CD4-positive, alpha-beta memory T cell (primary cell): ENCODE data around the gene NAB1. TPM values are rescaled to one million over a fixed set of nuclear protein-coding genes. Genes with fewer than 3 reads are reported as not detected.

Experiments
- CTCF ChIA-PET: fragments of 350-600 bp; sonication (Branson Sonifier 250); formaldehyde crosslinking; loops from one replicate; lab custom pipeline; 2021; ENCODE audit warnings: inconsistent platforms; ENCODE audit not compliant: partially characterized antibody; lab: Charles Lee
- POLR2A ChIA-PET: fragments of 350-600 bp; sonication (Branson Sonifier 250); formaldehyde crosslinking; loops from one replicate; lab custom pipeline; 2021; ENCODE audit not compliant: partially characterized antibody; lab: Charles Lee
- DNase-seq, 5 donors: peaks; one replicate each; pipeline versions ENCODE4 v3.0.0 to v3.0.0-alpha.2; 2020 to 2022; ENCODE audit warnings: mixed read lengths in 1 of 5
- H3K27ac ChIP-seq: one replicate; pipeline ENCODE4 v1.7.0; 2013; ENCODE audit warnings: low read depth, low read length
- H3K27me3 ChIP-seq: 2 replicates; pipeline ENCODE4 v1.7.0; 2013; ENCODE audit warnings: mild to moderate bottlenecking, low read length, moderate library complexity; ENCODE audit not compliant: insufficient read depth
- H3K36me3 ChIP-seq: 2 replicates; pipeline ENCODE4 v1.7.0; 2013; ENCODE audit warnings: mild to moderate bottlenecking, low read length, moderate library complexity; ENCODE audit not compliant: insufficient read depth
- H3K4me1 ChIP-seq: 2 replicates; pipeline ENCODE4 v1.7.0; 2013; ENCODE audit warnings: mild to moderate bottlenecking, low read length, moderate library complexity; ENCODE audit not compliant: insufficient read depth
- H3K4me3 ChIP-seq, 2 donors: one replicate each; pipeline ENCODE4 v1.7.0; 2013; ENCODE audit warnings: low read length in 2 of 2, mild to moderate bottlenecking in 1 of 2
- H3K9me3 ChIP-seq, 2 donors: one replicate each; pipeline ENCODE4 v1.7.0; 2013; ENCODE audit warnings: low read length in 2 of 2, control low read depth in 1 of 2; ENCODE audit not compliant: control insufficient read depth in 1 of 2
- H3K27ac Mint-ChIP-seq, 7 donors: one replicate each; pipeline ENCODE4 v1.8.0; 2020 to 2021; ENCODE audit warnings: mixed read lengths in 7 of 7, mild to moderate bottlenecking in 6 of 7, inconsistent platforms in 3 of 7, moderate library complexity in 3 of 7
- H3K27me3 Mint-ChIP-seq, 2 donors: one replicate each; pipeline ENCODE4 v1.8.0; 2020 to 2021; ENCODE audit warnings: mixed read lengths in 2 of 2
- H3K36me3 Mint-ChIP-seq, 2 donors: one replicate each; pipeline ENCODE4 v1.8.0; 2020 to 2021; ENCODE audit warnings: mixed read lengths in 2 of 2, inconsistent platforms in 1 of 2, mild to moderate bottlenecking in 1 of 2
- H3K4me1 Mint-ChIP-seq, 4 donors: one replicate each; pipeline ENCODE4 v1.8.0; 2020 to 2021; ENCODE audit warnings: mixed read lengths in 4 of 4, mild to moderate bottlenecking in 1 of 4
- H3K4me3 Mint-ChIP-seq, 8 donors: one replicate each; pipeline ENCODE4 v1.8.0; 2020 to 2021; ENCODE audit warnings: mixed read lengths in 8 of 8, mild to moderate bottlenecking in 7 of 8, moderate library complexity in 6 of 8, inconsistent platforms in 3 of 8
- H3K9me3 Mint-ChIP-seq, 8 donors: one replicate each; pipeline ENCODE4 v1.8.0; 2020 to 2021; ENCODE audit warnings: mixed read lengths in 8 of 8, mild to moderate bottlenecking in 5 of 8, inconsistent platforms in 3 of 8, moderate library complexity in 1 of 8
- intact Hi-C: fragments of 100-400 bp; cut with micrococcal nuclease; formaldehyde crosslinking; loops from one replicate; pipeline ENCODE4 v1.15.1; 2023
- polyA plus RNA-seq, 2 donors: library from polyadenylated mRNA; unstranded; fragments of 300-500 nt; fragmentation: Illumina TruSeq; gene quantifications; one replicate each; pipeline ENCODE4 v1.2.3, GENCODE V29; 2021
- total RNA-seq, 2 experiments: library from RNA; stranded (reverse); gene quantifications; one replicate each; pipeline ENCODE4 v1.2.3, GENCODE V29; 2021

The NAB1 gene
- total and polyA plus RNA-seq, 4 experiments from 2014 or later: 2.8 to 30.7 (median 13.9) TPM

GRCh38 chr2:190679391-190679790 is 30.5 kb downstream of the NAB1 start:
- CTCF ChIA-PET: interaction anchor here (0.8 to 9.2 kb wide), 34 partner anchors 9 to 591 kb away, joined by 3 to 125 read pairs (median 6); partner anchors contain the start of gene NEMP2
- H3K4me1 ChIP-seq: peaks cover 48% of the 10 kb centered on the region
- Mint-ChIP-seq H3K36me3 (peaks cover 3 to 13% of the 10 kb centered on the region in 2 donors), H3K9me3 (no peaks in the 10 kb centered on the region), H3K4me3 (peak overlapping the region in 3 of 8 donors; percentile 16 to 84 (median 26)), H3K27me3 (no peaks in the 10 kb centered on the region), H3K27ac (peak overlapping the region in 6 of 7 donors; percentile 61 to 94 (median 89)), H3K4me1 (peaks cover 42 to 50% (median 46%) of the 10 kb centered on the region in 4 donors)
- H3K27ac ChIP-seq: no peak overlapping the region
- no peak for DNase-seq
- H3K4me3 ChIP-seq: no peak overlapping the region
- POLR2A ChIA-PET: interaction anchor here (1.5 to 2.4 kb wide), 3 partner anchors 28 to 272 kb away, joined by 8 to 14 read pairs (median 11); partner anchors contain the start of gene NEMP2
- no peaks in the 10 kb centered on the region for H3K36me3 ChIP-seq
- intact Hi-C loops: no loop called here
- no peaks in the 10 kb centered on the region for H3K9me3 ChIP-seq
- no peaks in the 10 kb centered on the region for H3K27me3 ChIP-seq

GRCh38 chr2:190679813-190680591 is 31.1 kb downstream of the NAB1 start:
- Mint-ChIP-seq H3K27me3 (no peaks in the 10 kb centered on the region), H3K9me3 (no peaks in the 10 kb centered on the region), H3K4me1 (peaks cover 36 to 44% (median 40%) of the 10 kb centered on the region in 4 donors), H3K36me3 (peaks cover 8 to 14% of the 10 kb centered on the region in 2 donors), H3K27ac (peak overlapping the region; percentile 19 to 94 (median 88)), H3K4me3 (peak overlapping the region in 5 of 8 donors; percentile 16 to 84 (median 36))
- Histone ChIP-seq H3K9me3 (no peaks in the 10 kb centered on the region), H3K4me3 (no peak overlapping the region), H3K27me3 (no peaks in the 10 kb centered on the region), H3K27ac (no peak overlapping the region), H3K4me1 (peaks cover 42% of the 10 kb centered on the region), H3K36me3 (no peaks in the 10 kb centered on the region)
- intact Hi-C loops: loop anchor here (1.0 to 2.0 kb wide), 4 partner anchors 31 to 591 kb away; partner anchors contain the start of gene NAB1
- peak; percentile 49 to 70 (median 56) for DNase-seq
- POLR2A ChIA-PET: interaction anchor here (0.9 to 2.6 kb wide), 7 partner anchors 17 to 273 kb away, joined by 3 to 14 read pairs (median 8); partner anchors contain the start of genes NAB1 and NEMP2
- CTCF ChIA-PET: interaction anchor here (0.6 to 9.2 kb wide), 43 partner anchors 9 to 917 kb away, joined by 3 to 125 read pairs (median 5); partner anchors contain the start of gene NEMP2

GRCh38 chr2:190682168-190682567 is 33.3 kb downstream of the NAB1 start:
- H3K4me3 Mint-ChIP-seq: no peak overlapping the region
- POLR2A ChIA-PET: interaction anchor here (1.6 to 2.6 kb wide), 2 partner anchors 34 to 148 kb away, joined by 6 to 8 read pairs; partner anchors contain the start of genes NAB1 and NEMP2
- intact Hi-C loops: no loop called here
- peaks cover 24 to 33% (median 29%) of the 10 kb centered on the region in 4 donors for H3K4me1 Mint-ChIP-seq
- H3K27ac Mint-ChIP-seq: no peak overlapping the region
- Histone ChIP-seq H3K4me1 (peaks cover 24% of the 10 kb centered on the region), H3K9me3 (no peaks in the 10 kb centered on the region), H3K27me3 (no peaks in the 10 kb centered on the region), H3K4me3 (no peak overlapping the region), H3K36me3 (peaks cover 7% of the 10 kb centered on the region), H3K27ac (no peak overlapping the region)
- DNase-seq: no peak
- H3K36me3 Mint-ChIP-seq: peaks cover 17 to 32% of the 10 kb centered on the region in 2 donors
- CTCF ChIA-PET: interaction anchor here (2.5 to 9.2 kb wide), 4 partner anchors 16 to 300 kb away, joined by 11 to 125 read pairs (median 64); no protein-coding TSS in a partner anchor
- H3K9me3 Mint-ChIP-seq: no peaks in the 10 kb centered on the region
- H3K27me3 Mint-ChIP-seq: no peaks in the 10 kb centered on the region

- no peak overlapping the region for H3K27ac ChIP-seq
- CTCF ChIA-PET: interaction anchor here (7.3 kb wide), 1 partner anchor 47 kb away, joined by 82 read pairs; no protein-coding TSS in a partner anchor
- POLR2A ChIA-PET: no interaction called here
- peak overlapping the region in 3 of 7 donors; percentile 2 to 69 (median 46) for H3K27ac Mint-ChIP-seq
- intact Hi-C loops: no loop called here
- no peaks in the 10 kb centered on the region for H3K9me3 Mint-ChIP-seq
- H3K27me3 Mint-ChIP-seq: no peaks in the 10 kb centered on the region
- no peaks in the 10 kb centered on the region for H3K9me3 ChIP-seq
- H3K27me3 ChIP-seq: no peaks in the 10 kb centered on the region
- H3K36me3 ChIP-seq: peaks cover 15% of the 10 kb centered on the region
- DNase-seq: no peak
- peaks cover 15% of the 10 kb centered on the region for H3K4me1 ChIP-seq
- H3K4me1 Mint-ChIP-seq: peaks cover 15 to 22% (median 19%) of the 10 kb centered on the region in 4 donors
- no peak overlapping the region for H3K4me3 ChIP-seq
- peaks cover 30 to 41% of the 10 kb centered on the region in 2 donors for H3K36me3 Mint-ChIP-seq
- peak overlapping the region in 1 of 8 donors; percentile 20 for H3K4me3 Mint-ChIP-seq
These were observed 34.9 kb downstream of the NAB1 start for GRCh38 chr2:190683802-190684201.

GRCh38 chr2:190684931-190685330 is 36.0 kb downstream of the NAB1 start:
- Mint-ChIP-seq H3K4me3 (no peak overlapping the region), H3K36me3 (peaks cover 36 to 41% of the 10 kb centered on the region in 2 donors), H3K4me1 (peaks cover 8 to 11% (median 10%) of the 10 kb centered on the region in 4 donors), H3K27me3 (no peaks in the 10 kb centered on the region), H3K9me3 (no peaks in the 10 kb centered on the region), H3K27ac (no peak overlapping the region)
- DNase-seq: no peak
- no peak overlapping the region for H3K4me3 ChIP-seq
- H3K4me1 ChIP-seq: peaks cover 4% of the 10 kb centered on the region
- H3K27ac ChIP-seq: no peak overlapping the region
- no peaks in the 10 kb centered on the region for H3K9me3 ChIP-seq
- no peaks in the 10 kb centered on the region for H3K27me3 ChIP-seq
- ChIA-PET CTCF (no interaction called here), POLR2A (no interaction called here)
- peaks cover 15% of the 10 kb centered on the region for H3K36me3 ChIP-seq
- intact Hi-C loops: no loop called here

- Mint-ChIP-seq H3K27ac (no peak overlapping the region), H3K27me3 (no peaks in the 10 kb centered on the region), H3K4me3 (no peak overlapping the region), H3K4me1 (peaks cover 3 to 7% (median 6%) of the 10 kb centered on the region in 4 donors), H3K36me3 (peaks cover 39 to 41% of the 10 kb centered on the region in 2 donors), H3K9me3 (no peaks in the 10 kb centered on the region)
- DNase-seq: no peak
- H3K36me3 ChIP-seq: peaks cover 15% of the 10 kb centered on the region
- CTCF ChIA-PET: no interaction called here
- intact Hi-C loops: no loop called here
- H3K27ac ChIP-seq: no peak overlapping the region
- H3K9me3 ChIP-seq: no peaks in the 10 kb centered on the region
- H3K27me3 ChIP-seq: no peaks in the 10 kb centered on the region
- no peak overlapping the region for H3K4me3 ChIP-seq
- POLR2A ChIA-PET: no interaction called here
- H3K4me1 ChIP-seq: no peaks in the 10 kb centered on the region
These were observed 36.5 kb downstream of the NAB1 start for GRCh38 chr2:190685333-190685732.
